Measurements from ENCODE around the gene ATRAID. TPM values are rescaled to one million over a fixed set of nuclear protein-coding genes. Genes with fewer than 3 reads are reported as not detected.

The ATRAID gene
- total and polyA plus RNA-seq, 3 donors from 2014 or later = 263 to 323 (median 295) TPM

DNA sequence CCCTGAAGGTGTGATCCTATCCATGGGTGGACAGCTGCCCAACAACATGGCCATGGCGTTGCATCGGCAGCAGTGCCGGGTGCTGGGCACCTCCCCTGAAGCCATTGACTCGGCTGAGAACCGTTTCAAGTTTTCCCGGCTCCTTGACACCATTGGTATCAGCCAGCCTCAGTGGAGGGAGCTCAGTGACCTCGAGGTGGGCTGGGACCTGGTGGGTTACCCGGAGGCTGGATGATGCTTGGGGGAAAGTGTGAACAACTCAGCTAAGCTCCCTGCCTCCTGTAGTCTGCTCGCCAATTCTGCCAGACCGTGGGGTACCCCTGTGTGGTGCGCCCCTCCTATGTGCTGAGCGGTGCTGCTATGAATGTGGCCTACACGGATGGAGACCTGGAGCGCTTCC lies 21.5 kb downstream of the ATRAID start:
- no peaks in the 10 kb centered on the region for H3K36me3 ChIP-seq (ENCODE audit: low read depth, missing control alignments)
- no peaks in the 10 kb centered on the region for H3K9me3 ChIP-seq
- intact Hi-C loops (cut with DNase I; ENCODE audit: low total_unique reads) = no loop called here
- TF ChIP-seq, protein P1, sequence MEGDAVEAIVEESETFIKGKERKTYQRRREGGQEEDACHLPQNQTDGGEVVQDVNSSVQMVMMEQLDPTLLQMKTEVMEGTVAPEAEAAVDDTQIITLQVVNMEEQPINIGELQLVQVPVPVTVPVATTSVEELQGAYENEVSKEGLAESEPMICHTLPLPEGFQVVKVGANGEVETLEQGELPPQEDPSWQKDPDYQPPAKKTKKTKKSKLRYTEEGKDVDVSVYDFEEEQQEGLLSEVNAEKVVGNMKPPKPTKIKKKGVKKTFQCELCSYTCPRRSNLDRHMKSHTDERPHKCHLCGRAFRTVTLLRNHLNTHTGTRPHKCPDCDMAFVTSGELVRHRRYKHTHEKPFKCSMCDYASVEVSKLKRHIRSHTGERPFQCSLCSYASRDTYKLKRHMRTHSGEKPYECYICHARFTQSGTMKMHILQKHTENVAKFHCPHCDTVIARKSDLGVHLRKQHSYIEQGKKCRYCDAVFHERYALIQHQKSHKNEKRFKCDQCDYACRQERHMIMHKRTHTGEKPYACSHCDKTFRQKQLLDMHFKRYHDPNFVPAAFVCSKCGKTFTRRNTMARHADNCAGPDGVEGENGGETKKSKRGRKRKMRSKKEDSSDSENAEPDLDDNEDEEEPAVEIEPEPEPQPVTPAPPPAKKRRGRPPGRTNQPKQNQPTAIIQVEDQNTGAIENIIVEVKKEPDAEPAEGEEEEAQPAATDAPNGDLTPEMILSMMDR (IDR thresholded peaks at IDR 0.05) = no peak
- TF ChIP-seq POLR2A (IDR thresholded peaks at IDR 0.05) = no peak
- H3K27me3 ChIP-seq = no peaks in the 10 kb centered on the region
- 93% methylated on average over 14 of the region's 14 CpGs; no CpG with 5 or more reads in 1 of the 2 donors for WGBS, 2 donors
- DNase-seq = no peak
- no peak overlapping the region for H3K4me3 ChIP-seq
- H3K27ac ChIP-seq = no peak overlapping the region
- peaks cover 4% of the 10 kb centered on the region for H3K4me1 ChIP-seq

- intact Hi-C loops (cut with DNase I; ENCODE audit: low total_unique reads) = no loop called here
- Histone ChIP-seq H3K27me3 (no peaks in the 10 kb centered on the region), H3K9me3 (no peaks in the 10 kb centered on the region), H3K4me1 (no peaks in the 10 kb centered on the region), H3K4me3 (no peak overlapping the region), H3K36me3 (ENCODE audit: low read depth, missing control alignments) (no peaks in the 10 kb centered on the region), H3K27ac (no peak overlapping the region)
- DNase-seq = no peak
- TF ChIP-seq POLR2A (IDR thresholded peaks at IDR 0.05) = no peak
- TF ChIP-seq, protein P1 (IDR thresholded peaks at IDR 0.05) = no peak
- WGBS, 2 donors = 87 to 93% methylated on average over 12 of the region's 12 CpGs
These were observed 24.3 kb downstream of the ATRAID start for GRCh38 chr2:27236136-27236535.

GRCh38 chr2:27236626-27237025 lies 24.8 kb downstream of the ATRAID start:
- 92 to 95% methylated on average over 2 to 3 of the region's 3 CpGs for WGBS, 2 donors

GRCh38 chr2:27237341-27237945 lies 25.6 kb downstream of the ATRAID start:
- H3K36me3 ChIP-seq (ENCODE audit: low read depth, missing control alignments) = no peaks in the 10 kb centered on the region
- DNase-seq = no peak

More at GRCh38 chr2:27236626-27237025, 24.8 kb downstream of the ATRAID start:
- Histone ChIP-seq H3K9me3 (no peaks in the 10 kb centered on the region), H3K4me3 (no peak overlapping the region), H3K27me3 (no peaks in the 10 kb centered on the region), H3K4me1 (no peaks in the 10 kb centered on the region), H3K27ac (no peak overlapping the region), H3K36me3 (ENCODE audit: low read depth, missing control alignments) (no peaks in the 10 kb centered on the region)
- no peak for DNase-seq
- intact Hi-C loops (cut with DNase I; ENCODE audit: low total_unique reads) = no loop called here
- TF ChIP-seq, protein P1 (IDR thresholded peaks at IDR 0.05) = no peak
- TF ChIP-seq POLR2A (IDR thresholded peaks at IDR 0.05) = no peak

More at GRCh38 chr2:27237341-27237945, 25.6 kb downstream of the ATRAID start:
- Histone ChIP-seq H3K4me1 (no peaks in the 10 kb centered on the region), H3K27ac (no peak overlapping the region), H3K9me3 (no peaks in the 10 kb centered on the region), H3K27me3 (no peaks in the 10 kb centered on the region), H3K4me3 (no peak overlapping the region)
- no peak for TF ChIP-seq POLR2A (IDR thresholded peaks at IDR 0.05)
- TF ChIP-seq, protein P1 (IDR thresholded peaks at IDR 0.05) = no peak
- intact Hi-C loops (cut with DNase I; ENCODE audit: low total_unique reads) = no loop called here
- WGBS, 2 donors = 82 to 99% methylated on average over 8 to 15 of the region's 15 CpGs
